ENCODE measurements around the gene CAMK2N2. TPM values are rescaled to one million over a fixed set of nuclear protein-coding genes. Genes with fewer than 3 reads are reported as not detected.

The CAMK2N2 gene
- 0.09 and 0.14 TPM in 2 replicates for total RNA-seq

DNA sequence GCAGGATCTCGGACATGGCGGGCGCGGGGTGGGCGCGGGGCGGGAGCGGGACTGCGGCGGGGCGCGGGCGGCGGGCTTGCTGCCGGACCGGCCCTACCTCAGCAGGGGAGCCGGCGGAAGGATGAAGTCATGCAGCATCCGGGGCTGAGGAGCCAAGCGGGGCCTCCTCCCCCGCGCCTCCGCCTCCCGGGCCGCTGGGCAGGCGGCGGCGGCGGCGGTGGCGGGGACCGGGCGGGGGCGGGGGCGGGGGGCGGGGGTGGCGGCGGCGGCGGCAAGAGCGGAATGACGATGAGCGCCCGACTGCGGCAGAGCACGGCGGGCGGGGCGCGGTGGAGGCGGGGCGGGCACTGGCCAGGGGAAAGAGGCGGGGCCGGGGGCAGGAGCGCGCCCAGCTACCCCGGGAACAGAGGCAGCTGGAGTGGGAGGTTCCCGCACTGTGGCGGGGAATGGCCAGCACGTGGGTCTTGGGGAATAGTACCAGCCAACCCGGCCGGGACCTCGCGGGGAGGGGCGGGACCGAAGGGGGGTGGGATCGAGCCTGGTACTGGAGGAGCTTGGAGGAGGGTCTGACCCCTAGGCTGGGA, at the start of gene CAMK2N2:
TSS of gene CAMK2N2 (minus strand) at position 284 of the 584 bp plus-strand sequence. CDS start at position 16, 268 bp downstream.

DNA sequence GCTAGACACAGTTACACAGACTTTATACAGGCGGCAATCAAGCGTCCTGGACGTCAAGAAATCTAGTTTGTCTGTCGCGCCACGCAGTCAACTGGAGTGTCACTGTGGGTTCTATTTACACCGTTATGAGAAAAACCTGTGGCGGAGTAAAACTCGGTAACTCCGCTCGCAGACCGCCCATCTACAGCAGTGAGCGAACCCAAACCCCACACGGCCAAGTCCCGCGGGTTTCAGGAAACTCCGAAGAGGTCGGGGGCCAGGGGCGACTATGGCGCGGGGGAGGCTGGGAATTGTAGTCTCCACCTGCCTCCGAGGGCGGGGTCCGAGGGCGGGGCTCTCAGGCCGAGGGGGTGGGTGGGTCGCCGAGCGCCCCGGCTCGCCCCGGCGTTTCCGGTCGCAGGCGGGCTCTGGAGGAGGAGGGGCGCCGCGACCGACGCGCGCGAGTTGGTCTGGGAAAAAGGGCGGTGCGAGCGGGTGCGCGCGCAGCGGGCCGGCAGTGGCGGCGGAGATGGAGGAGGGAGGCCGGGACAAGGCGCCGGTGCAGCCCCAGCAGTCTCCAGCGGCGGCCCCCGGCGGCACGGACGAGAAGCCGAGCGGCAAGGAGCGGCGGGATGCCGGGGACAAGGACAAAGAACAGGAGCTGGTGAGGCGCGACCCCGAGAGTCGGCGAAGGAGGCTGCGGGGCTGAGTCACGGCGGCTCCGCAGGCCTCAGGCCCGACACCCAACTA, 37.6 kb upstream of the CAMK2N2 start, which contains the start of gene PSMD2:
TSS of gene PSMD2 (plus strand) at position 483 of the 729 bp plus-strand sequence. CDS start at position 509, 26 bp downstream.

DNA sequence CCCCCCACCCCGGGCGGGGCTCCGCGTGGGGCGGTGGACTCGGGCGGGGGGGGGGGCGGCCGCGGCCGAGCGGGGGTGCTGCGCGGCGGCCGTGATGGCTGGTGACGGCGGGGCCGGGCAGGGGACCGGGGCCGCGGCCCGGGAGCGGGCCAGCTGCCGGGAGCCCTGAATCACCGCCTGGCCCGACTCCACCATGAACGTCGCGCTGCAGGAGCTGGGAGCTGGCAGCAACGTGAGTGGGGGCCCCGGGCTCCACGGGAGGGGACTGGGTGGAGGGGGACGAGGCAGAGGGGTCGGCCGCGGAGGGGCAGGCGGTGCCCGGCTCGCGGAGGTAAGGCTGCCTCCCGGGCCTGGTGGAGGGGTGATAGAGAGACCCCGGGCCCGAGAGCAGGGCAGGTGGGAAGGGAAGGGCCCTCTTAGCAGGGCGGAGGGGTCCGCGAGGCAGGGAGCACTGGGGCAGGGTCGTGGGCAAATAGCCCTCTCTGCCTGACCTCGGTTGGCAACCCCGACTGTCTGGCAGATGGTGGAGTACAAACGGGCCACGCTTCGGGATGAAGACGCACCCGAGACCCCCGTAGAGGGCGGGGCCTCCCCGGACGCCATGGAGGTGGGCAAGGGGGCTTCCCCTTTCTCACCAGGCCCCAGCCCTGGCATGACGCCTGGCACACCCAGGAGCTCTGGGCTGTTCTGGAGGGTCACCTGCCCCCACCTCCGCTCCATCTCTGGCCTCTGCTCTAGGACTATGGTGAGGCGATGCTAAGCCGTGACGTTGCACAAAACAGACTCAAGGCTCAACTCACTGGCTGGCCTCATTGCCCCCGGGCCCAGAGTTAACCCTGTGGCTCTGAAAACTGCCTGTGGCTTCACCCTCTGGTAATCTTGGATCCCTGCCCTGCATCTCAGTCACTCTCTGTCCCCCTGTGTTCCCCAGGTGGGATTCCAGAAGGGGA, 14.9 kb upstream of the CAMK2N2 start, which contains the start of gene ECE2:
TSS of gene ECE2 (plus strand) at position 62 of the 950 bp plus-strand sequence. CDS start at position 194, 132 bp downstream.

DNA sequence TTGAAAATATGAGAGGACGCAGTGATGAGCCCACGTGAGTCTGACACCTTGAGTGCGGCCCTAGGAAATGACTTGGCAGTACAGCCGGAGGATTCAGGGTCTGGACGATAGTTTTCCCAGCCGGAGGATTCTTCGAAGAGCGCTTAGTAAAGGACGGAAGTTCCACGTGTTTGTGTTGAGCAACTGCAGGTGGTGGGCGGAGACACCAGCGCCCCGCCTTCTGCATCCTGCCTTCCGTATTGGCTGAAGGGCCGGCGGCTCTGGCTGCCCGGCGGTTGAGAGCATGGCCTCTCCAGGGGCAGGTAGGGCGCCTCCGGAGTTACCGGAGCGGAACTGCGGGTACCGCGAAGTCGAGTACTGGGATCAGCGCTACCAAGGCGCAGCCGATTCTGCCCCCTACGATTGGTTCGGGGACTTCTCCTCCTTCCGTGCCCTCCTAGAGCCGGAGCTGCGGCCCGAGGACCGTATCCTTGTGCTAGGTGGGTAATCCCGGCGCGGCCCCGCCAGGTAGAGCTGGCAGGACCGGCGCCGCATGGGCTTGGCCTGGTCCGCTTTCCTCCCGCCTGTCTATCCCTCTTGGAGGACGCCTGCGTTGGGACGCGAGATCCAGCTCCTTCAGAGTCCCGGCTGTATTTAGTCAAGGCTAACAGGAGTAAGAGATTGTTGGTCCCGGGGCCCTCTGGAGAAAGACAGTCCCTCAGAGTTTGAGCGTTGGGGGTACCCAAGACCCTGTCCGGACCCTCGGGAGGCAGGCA, 11.8 kb downstream of the CAMK2N2 start, which contains the start of gene EEF1AKMT4:
TSS of gene EEF1AKMT4 (plus strand) at position 261 of the 755 bp plus-strand sequence. CDS start at position 284, 23 bp downstream.

DNA sequence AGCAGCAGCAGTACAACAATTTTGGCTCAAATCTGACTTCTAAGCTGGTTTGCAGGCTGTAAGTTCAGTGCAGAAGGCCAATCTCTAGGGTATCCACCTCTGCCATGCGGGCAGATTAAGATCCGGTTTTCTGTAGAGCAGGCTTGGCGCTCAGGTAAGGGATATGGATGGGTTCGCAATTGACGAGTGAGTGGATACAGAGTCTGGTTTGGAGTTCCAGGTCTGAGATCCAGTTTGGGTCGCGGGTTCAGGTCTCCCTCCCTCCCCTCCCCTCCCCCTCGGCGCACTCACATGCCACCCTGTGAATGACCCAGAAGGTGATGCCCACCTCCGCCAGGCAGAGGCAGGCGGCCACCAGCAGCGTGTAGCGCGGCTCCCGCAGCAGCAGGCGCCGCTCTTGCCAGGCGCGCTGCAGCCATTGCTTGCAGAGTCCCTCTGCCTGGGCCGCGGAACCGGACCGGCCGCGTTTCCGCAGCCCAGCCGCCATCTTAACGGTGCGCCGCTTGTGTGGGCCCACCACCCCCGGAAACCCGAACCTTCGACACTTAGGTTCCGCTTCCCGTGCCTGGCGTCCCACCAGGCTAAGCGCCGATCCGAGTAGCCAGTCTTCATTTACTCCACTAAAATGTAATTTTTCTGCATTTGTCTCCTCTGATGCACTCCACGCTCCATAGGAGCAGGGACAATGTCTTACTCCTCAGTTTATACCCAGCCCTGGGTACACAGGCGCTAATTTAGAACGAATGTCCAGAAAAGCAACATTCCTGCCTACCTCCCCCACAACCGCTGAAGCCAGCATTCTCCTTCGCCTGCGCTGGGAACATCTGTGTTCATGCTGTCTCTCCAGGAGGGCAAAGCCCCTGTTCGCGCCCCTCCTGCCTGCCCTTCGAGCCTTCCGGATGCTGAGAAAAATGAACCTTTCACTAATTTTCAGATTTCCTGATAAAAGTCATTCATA, 12.6 kb downstream of the CAMK2N2 start, which contains the start of gene ALG3:
TSS of gene ALG3 (minus strand) at position 509 of the 958 bp plus-strand sequence. CDS start at position 487, 22 bp downstream.

DNA sequence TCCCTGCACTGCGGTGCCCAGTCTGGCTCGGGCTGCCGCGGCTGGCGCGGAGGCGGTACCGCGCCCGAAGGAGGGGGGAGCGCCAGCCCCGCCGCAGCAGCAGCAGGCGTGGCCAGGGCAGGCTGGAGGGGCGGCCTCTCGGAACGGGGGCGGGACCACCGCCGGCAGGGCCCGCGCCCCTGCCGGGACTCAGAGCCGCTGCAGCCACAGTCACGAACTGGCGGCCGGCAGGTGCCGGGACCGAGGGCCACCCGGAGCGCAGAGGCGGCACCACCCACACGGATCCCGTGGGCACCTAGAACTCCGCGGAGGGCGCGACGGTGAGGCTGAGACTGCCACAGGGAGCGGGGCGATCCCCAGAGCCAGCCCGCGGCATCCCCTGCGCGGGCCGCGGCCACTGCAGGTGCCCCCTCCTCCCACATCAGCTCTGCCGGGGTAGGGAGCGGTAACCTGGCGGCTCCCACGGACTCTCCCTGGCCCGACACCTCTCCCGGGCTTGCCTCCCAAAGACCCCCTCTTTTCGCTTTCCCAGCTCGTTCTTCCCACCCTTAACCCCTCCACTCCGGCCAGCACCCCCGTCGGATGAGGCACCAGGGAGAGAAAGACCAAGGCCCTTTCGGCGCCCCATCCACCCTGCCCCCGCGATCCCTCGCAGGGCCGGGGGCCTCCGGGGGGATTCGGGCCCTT, 31.8 kb downstream of the CAMK2N2 start, which contains the start of gene VWA5B2:
TSS of gene VWA5B2 (plus strand) at position 192 of the 687 bp plus-strand sequence. CDS start 944 bp downstream, outside the sequence.

Other genes with a start within 250 kb of the CAMK2N2 start
- gene ABCC5, start 243.7 kb downstream of the CAMK2N2 start, total RNA-seq: 13.2 and 24.7 TPM in 2 replicates
- gene HTR3D, start 229.8 kb downstream of the CAMK2N2 start, total RNA-seq: not detected in 2 replicates
- gene HTR3C, start 208.5 kb downstream of the CAMK2N2 start, total RNA-seq: not detected in 2 replicates
- not detected in 2 replicates for gene HTR3E, start 164.5 kb downstream of the CAMK2N2 start, total RNA-seq
- 27.3 and 29.0 TPM in 2 replicates for gene EIF2B5, start 126.2 kb downstream of the CAMK2N2 start, total RNA-seq
- 26.2 and 44.7 TPM in 2 replicates for gene DVL3, start 106.2 kb downstream of the CAMK2N2 start, total RNA-seq
- 773 and 801 TPM in 2 replicates for gene AP2M1, start 86.7 kb downstream of the CAMK2N2 start, total RNA-seq
- 44.7 and 64.9 TPM in 2 replicates for gene ABCF3, start 75.4 kb downstream of the CAMK2N2 start, total RNA-seq
- gene VWA5B2, start 32.0 kb downstream of the CAMK2N2 start, total RNA-seq: not detected in 2 replicates
- 23.5 and 25.0 TPM in 2 replicates for gene ALG3, start 12.6 kb downstream of the CAMK2N2 start, total RNA-seq
- gene EEF1AKMT4, start 11.9 kb downstream of the CAMK2N2 start, total RNA-seq: 3.4 and 4.8 TPM in 2 replicates
- not detected in 2 replicates for gene ECE2, start 14.5 kb upstream of the CAMK2N2 start, total RNA-seq
- 391 and 419 TPM in 2 replicates for gene PSMD2, start 37.7 kb upstream of the CAMK2N2 start, total RNA-seq
- gene EIF4G1, start 53.1 kb upstream of the CAMK2N2 start, total RNA-seq: 198 and 261 TPM in 2 replicates
- gene FAM131A, start 76.0 kb upstream of the CAMK2N2 start, total RNA-seq: 10.5 and 18.1 TPM in 2 replicates
- gene CLCN2, start 100.1 kb upstream of the CAMK2N2 start, total RNA-seq: 3.0 and 3.3 TPM in 2 replicates
- 63.6 and 81.2 TPM in 2 replicates for gene POLR2H, start 100.2 kb upstream of the CAMK2N2 start, total RNA-seq
- gene THPO, start 116.7 kb upstream of the CAMK2N2 start, total RNA-seq: 0.14 and 0.18 TPM in 2 replicates
- 1.4 and 1.9 TPM in 2 replicates for gene CHRD, start 118.5 kb upstream of the CAMK2N2 start, total RNA-seq

Measured in smooth muscle cell of bladder (primary cell).